Measurements from ENCODE around the gene SLC9A3. TPM values are rescaled to one million over a fixed set of nuclear protein-coding genes. Genes with fewer than 3 reads are reported as not detected.

SLC9A3 gene
- total RNA-seq, 4 donors from 2014 or later, result 4.8 to 701 (median 183) TPM

DNA sequence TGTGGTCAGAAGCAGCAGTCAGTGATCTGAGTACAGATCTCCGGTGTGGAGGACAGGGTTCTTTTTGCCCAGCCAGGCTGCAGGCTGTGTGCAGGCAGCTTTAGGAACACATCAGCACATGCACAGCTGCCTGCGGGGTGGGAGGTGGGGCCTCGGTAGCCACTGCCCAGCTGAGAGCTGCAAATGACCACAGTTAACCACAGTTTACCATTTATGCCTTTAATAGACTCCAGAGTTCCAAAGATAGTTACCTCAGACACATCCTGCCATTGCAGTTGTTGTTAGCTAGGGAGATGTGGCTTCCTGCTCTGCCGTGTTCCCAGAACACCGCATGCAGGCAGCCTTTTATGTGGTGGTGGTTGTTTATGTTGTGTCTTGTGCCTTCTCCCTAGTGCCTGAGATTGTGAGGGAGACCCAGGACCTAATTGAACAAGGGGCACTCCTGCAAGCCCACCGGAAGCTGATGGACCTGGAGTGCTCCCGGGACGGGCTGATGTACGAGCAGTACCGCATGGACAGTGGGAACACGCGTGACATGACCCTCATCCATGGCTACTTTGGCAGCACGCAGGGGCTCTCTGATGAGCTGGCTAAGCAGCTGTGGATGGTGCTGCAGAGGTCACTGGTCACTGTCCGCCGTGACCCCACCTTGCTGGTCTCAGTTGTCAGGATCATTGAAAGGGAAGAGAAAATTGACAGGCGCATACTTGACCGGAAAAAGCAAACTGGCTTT lies 71.1 kb downstream of the SLC9A3 start:
- DNase-seq, result peak; percentile 8
- intact Hi-C loops (cut with DNase I; ENCODE audit: low total_unique reads), result no loop called here
- no peaks in the 10 kb centered on the region for H3K27me3 ChIP-seq
- TF ChIP-seq POLR2AphosphoS5 (IDR thresholded peaks at IDR 0.05) (no peak), EP300 (IDR thresholded peaks at IDR 0.05; ENCODE audit: low read depth) (no peak), POLR2A (IDR thresholded peaks at IDR 0.05) (no peak)
- TF ChIP-seq, protein P1, sequence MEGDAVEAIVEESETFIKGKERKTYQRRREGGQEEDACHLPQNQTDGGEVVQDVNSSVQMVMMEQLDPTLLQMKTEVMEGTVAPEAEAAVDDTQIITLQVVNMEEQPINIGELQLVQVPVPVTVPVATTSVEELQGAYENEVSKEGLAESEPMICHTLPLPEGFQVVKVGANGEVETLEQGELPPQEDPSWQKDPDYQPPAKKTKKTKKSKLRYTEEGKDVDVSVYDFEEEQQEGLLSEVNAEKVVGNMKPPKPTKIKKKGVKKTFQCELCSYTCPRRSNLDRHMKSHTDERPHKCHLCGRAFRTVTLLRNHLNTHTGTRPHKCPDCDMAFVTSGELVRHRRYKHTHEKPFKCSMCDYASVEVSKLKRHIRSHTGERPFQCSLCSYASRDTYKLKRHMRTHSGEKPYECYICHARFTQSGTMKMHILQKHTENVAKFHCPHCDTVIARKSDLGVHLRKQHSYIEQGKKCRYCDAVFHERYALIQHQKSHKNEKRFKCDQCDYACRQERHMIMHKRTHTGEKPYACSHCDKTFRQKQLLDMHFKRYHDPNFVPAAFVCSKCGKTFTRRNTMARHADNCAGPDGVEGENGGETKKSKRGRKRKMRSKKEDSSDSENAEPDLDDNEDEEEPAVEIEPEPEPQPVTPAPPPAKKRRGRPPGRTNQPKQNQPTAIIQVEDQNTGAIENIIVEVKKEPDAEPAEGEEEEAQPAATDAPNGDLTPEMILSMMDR (IDR thresholded peaks at IDR 0.05), result no peak
- peaks cover under 1 to 69% (median 31%) of the 10 kb centered on the region in 4 donors for H3K36me3 ChIP-seq
- H3K4me1 ChIP-seq, result no peaks in the 10 kb centered on the region
- H3K4me3 ChIP-seq, result no peak overlapping the region
- no peak overlapping the region for H3K27ac ChIP-seq
- 92% methylated on average over 17 of the region's 17 CpGs; no CpG with 5 or more reads in 1 of the 2 donors for WGBS, 2 donors (ENCODE audit: low coverage in 1 of 2)
- H3K9me3 ChIP-seq, result peaks cover 7 to 14% of the 10 kb centered on the region in 2 donors
- in situ Hi-C loops (cut with MboI; ENCODE audit: low pct_ligation_motif_present in 1 of 4, low pct_unique_long_range_greater_than_20kb in 1 of 4, low sequenced_read_pairs in 3 of 4), result no loop called here

DNA sequence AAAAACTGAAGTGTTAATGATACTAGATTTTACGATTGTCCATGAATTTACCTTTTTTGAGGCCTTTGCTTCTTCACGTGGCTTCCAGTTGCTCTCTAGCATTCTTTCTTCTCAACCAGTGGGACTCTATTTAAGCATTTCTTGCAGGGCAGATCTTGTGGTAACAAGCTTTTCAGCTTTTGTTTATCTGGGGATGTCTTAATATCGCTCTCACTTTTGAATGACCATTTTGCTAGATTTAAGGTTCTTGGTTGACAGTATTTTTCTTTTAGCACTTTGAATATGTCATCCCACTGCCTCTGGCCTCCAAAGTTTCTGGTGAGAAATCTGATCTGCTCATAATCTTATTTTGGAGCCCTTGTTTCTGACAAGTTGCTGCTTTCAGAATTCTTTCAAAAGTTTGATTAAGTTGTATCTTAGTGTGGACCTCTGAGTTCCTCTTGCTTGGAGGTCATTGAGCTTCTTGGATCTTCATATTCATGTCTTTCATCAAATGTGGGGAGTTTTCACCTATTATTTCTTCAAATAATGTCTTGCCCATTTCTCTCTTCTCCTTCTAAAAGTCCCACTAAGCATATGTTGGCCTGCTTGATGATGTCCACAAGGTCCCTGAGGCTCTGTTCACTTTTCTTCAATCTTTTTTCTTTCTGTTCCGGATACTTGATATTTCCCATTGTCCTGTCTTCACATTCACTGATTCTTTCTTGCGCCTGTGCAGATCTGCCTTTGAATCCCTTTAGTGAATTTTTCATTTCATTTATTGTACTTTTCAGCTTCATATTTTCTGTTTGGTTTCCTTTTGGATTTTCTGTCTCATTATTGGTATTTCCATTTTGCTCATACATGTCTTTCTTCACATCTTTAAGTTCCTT lies 72.4 kb downstream of the SLC9A3 start:
- Histone ChIP-seq H3K4me1 (no peaks in the 10 kb centered on the region), H3K9me3 (peaks cover 7 to 14% of the 10 kb centered on the region in 2 donors), H3K27ac (no peak overlapping the region), H3K4me3 (no peak overlapping the region), H3K27me3 (no peaks in the 10 kb centered on the region), H3K36me3 (peaks cover 3 to 66% (median 30%) of the 10 kb centered on the region in 4 donors)
- in situ Hi-C loops (cut with MboI; ENCODE audit: low pct_ligation_motif_present in 1 of 4, low pct_unique_long_range_greater_than_20kb in 1 of 4, low sequenced_read_pairs in 3 of 4) (no loop called here), intact Hi-C loops (cut with DNase I; ENCODE audit: low total_unique reads) (no loop called here)
- WGBS, 2 donors (ENCODE audit: low coverage in 1 of 2), result 78 to 93% methylated on average over 5 of the region's 5 CpGs
- TF ChIP-seq, protein P1 (IDR thresholded peaks at IDR 0.05), result no peak
- TF ChIP-seq POLR2A (IDR thresholded peaks at IDR 0.05) (no peak), EP300 (IDR thresholded peaks at IDR 0.05; ENCODE audit: low read depth) (no peak), POLR2AphosphoS5 (IDR thresholded peaks at IDR 0.05) (no peak)
- no peak for DNase-seq

DNA sequence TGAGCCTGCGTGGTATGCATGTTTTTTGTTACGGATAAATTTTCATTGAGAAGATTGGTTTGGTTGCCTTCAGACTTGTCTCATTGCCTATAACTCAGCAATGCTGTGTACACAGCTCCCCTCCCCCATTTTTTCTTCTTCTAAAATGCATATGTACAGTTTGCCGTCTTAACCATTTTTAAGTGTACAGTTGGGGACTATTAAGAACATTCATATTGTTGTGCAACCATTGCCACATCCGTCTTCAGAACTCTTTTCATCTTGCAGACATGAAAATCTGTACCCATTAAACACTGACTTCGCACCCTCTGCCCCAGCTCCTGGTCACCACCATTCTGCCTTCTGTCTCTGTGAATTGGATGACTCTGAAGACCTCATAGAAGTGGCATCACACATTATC lies 75.1 kb downstream of the SLC9A3 start:
- intact Hi-C loops (cut with DNase I; ENCODE audit: low total_unique reads) (no loop called here), in situ Hi-C loops (cut with MboI; ENCODE audit: low pct_ligation_motif_present in 1 of 4, low pct_unique_long_range_greater_than_20kb in 1 of 4, low sequenced_read_pairs in 3 of 4) (no loop called here)
- no peaks in the 10 kb centered on the region for H3K27me3 ChIP-seq
- H3K4me3 ChIP-seq, result no peak overlapping the region
- peaks cover 7 to 14% of the 10 kb centered on the region in 2 donors for H3K9me3 ChIP-seq
- TF ChIP-seq POLR2AphosphoS5 (IDR thresholded peaks at IDR 0.05) (no peak), POLR2A (IDR thresholded peaks at IDR 0.05) (no peak), EP300 (IDR thresholded peaks at IDR 0.05; ENCODE audit: low read depth) (no peak)
- TF ChIP-seq, protein P1 (IDR thresholded peaks at IDR 0.05), result no peak
- H3K36me3 ChIP-seq, result peaks cover 3 to 62% (median 20%) of the 10 kb centered on the region in 4 donors
- no peak for DNase-seq
- peaks cover 2 to 16% (median 4%) of the 10 kb centered on the region in 4 donors for H3K4me1 ChIP-seq
- WGBS, 2 donors (ENCODE audit: low coverage in 1 of 2), result 93% methylated on average over 5 of the region's 5 CpGs; no CpG with 5 or more reads in 1 of the 2 donors
- H3K27ac ChIP-seq, result no peak overlapping the region

DNA sequence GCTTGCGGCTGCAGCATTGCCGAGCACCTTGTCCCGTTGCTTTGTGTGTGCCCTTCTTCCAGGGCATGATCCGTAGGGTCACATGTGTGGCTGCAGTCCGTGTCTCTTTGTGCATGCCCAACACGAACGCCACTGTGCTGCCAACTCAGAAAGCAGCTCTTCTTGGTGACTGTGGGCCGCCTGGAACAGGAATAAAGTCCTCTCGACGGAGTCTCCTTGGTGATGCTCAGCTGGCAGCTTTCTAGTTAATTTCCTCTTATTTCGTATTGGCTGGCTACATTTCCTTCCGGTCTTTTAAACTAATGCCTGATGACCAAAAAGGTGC lies 75.5 kb downstream of the SLC9A3 start:
- DNase-seq, result no peak
- intact Hi-C loops (cut with DNase I; ENCODE audit: low total_unique reads), result no loop called here
- Histone ChIP-seq H3K27ac (no peak overlapping the region), H3K27me3 (no peaks in the 10 kb centered on the region), H3K36me3 (peaks cover 3 to 59% (median 18%) of the 10 kb centered on the region in 4 donors), H3K4me1 (peaks cover 6 to 20% (median 9%) of the 10 kb centered on the region in 4 donors), H3K4me3 (no peak overlapping the region), H3K9me3 (peaks cover 7 to 14% of the 10 kb centered on the region in 2 donors)
- no peak for TF ChIP-seq EP300 (IDR thresholded peaks at IDR 0.05; ENCODE audit: low read depth)
- no peak for TF ChIP-seq POLR2AphosphoS5 (IDR thresholded peaks at IDR 0.05)
- TF ChIP-seq, protein P1 (IDR thresholded peaks at IDR 0.05), result no peak
- no peak for TF ChIP-seq POLR2A (IDR thresholded peaks at IDR 0.05)
- WGBS, 2 donors (ENCODE audit: low coverage in 1 of 2), result 90 to 100% methylated on average over 3 to 12 of the region's 12 CpGs
- in situ Hi-C loops (cut with MboI; ENCODE audit: low pct_ligation_motif_present in 1 of 4, low pct_unique_long_range_greater_than_20kb in 1 of 4, low sequenced_read_pairs in 3 of 4), result no loop called here

Measured in transverse colon (tissue), 4 donors.